OCI-LY7 (cell line): ENCODE data around the gene MAP3K21. TPM values are rescaled to one million over a fixed set of nuclear protein-coding genes. Genes with fewer than 3 reads are reported as not detected.

ENCODE experiments used
- BruUV-seq: library from RNA; stranded (reverse); fragments of 400-500 nt; replicated peaks from 2 replicates; lab custom pipeline; 2021; lab: Mats Ljungman, UMichigan
- CTCF ChIA-PET: fragments of 300-600 bp; sonication (Branson Sonifier 250); formaldehyde crosslinking; loops from one replicate; lab custom pipeline; 2022; ENCODE audit warnings: antibody characterized with exemption; ENCODE audit not compliant: unreplicated experiment; lab: Charles Lee
- POLR2A ChIA-PET: fragments of 300-600 bp; sonication (Branson Sonifier 250); formaldehyde crosslinking; loops from one replicate; lab custom pipeline; 2022; ENCODE audit warnings: antibody characterized with exemption; lab: Charles Lee
- DNase-seq: peaks from one replicate; pipeline ENCODE4 v3.0.0-alpha.2; 2015; ENCODE audit warnings: low spot score
- H2AFZ ChIP-seq: fragments of 200-600 bp; sonication (generic), shearing (Covaris generic); 2 replicates; pipeline ENCODE4 v1.6.1; 2014; ENCODE audit warnings: mild to moderate bottlenecking, antibody characterized with exemption, low read length, moderate library complexity
- H3K27ac ChIP-seq: fragments of 200-600 bp; sonication (generic); 2 replicates; pipeline ENCODE4 v1.5.1; 2014; ENCODE audit warnings: mixed run types, low read depth, mild to moderate bottlenecking, moderate library complexity, low read length, inconsistent platforms; ENCODE audit not compliant: poor library complexity, severe bottlenecking
- H3K36me3 ChIP-seq: fragments of 200-600 bp; sonication (generic); 2 replicates; pipeline ENCODE4 v1.6.1; 2014; ENCODE audit warnings: mild to moderate bottlenecking, antibody characterized with exemption, low read length, moderate library complexity, mixed read lengths; ENCODE audit not compliant: insufficient read depth
- H3K4me1 ChIP-seq: fragments of 200-600 bp; sonication (generic); 2 replicates; pipeline ENCODE4 v1.5.1; 2014; ENCODE audit warnings: mild to moderate bottlenecking, low read length; ENCODE audit not compliant: insufficient read depth, poor library complexity, severe bottlenecking
- H3K4me2 ChIP-seq: fragments of 200-600 bp; sonication (generic); 2 replicates; pipeline ENCODE4 v1.6.1; 2014; ENCODE audit warnings: mild to moderate bottlenecking, low read length
- H3K4me3 ChIP-seq: fragments of 200-600 bp; sonication (generic); 2 replicates; pipeline ENCODE4 v1.5.1; 2014; ENCODE audit warnings: mild to moderate bottlenecking, low read depth, low read length; ENCODE audit not compliant: poor library complexity, severe bottlenecking
- H3K79me2 ChIP-seq: fragments of 200-600 bp; sonication (generic); 2 replicates; pipeline ENCODE4 v1.6.1; 2016; ENCODE audit warnings: low read depth, mild to moderate bottlenecking, low read length, moderate library complexity, mixed read lengths; ENCODE audit not compliant: insufficient read depth
- H3K9me2 ChIP-seq: fragments of 200-600 bp; sonication (generic); 2 replicates; pipeline ENCODE4 v1.6.1; 2016; ENCODE audit warnings: mild to moderate bottlenecking, low read length, mixed read lengths; ENCODE audit not compliant: insufficient read depth
- H3K9me3 ChIP-seq: fragments of 200-600 bp; sonication (generic); 2 replicates; pipeline ENCODE4 v1.6.1; 2014; ENCODE audit warnings: mild to moderate bottlenecking, mixed run types, low read length, mixed read lengths
- H4K20me1 ChIP-seq: fragments of 200-600 bp; sonication (generic); 2 replicates; pipeline ENCODE4 v1.6.1; 2014; ENCODE audit warnings: mild to moderate bottlenecking, antibody characterized with exemption, low read length, moderate library complexity, mixed read lengths; ENCODE audit not compliant: insufficient read depth
- EZH2phosphoT487 ChIP-seq: fragments of 200-600 bp; sonication (generic); IDR thresholded peaks from 2 replicates; pipeline ENCODE4 v1.6.1; 2018; ENCODE audit warnings: low read depth, borderline replicate concordance, mild to moderate bottlenecking, mixed run types, antibody characterized with exemption, low read length, moderate library complexity, mixed read lengths
- intact Hi-C: fragments of 100-400 bp; cut with micrococcal nuclease; formaldehyde crosslinking; loops from one replicate; pipeline ENCODE4 v1.10.0; 2022; ENCODE audit not compliant: unreplicated experiment
- total RNA-seq, 2 experiments: library from RNA; depleted of rRNA in 1 of 2; stranded (reverse); fragments of >200 nt in 1 of 2; shearing (Covaris generic) in 1 of 2; gene quantifications; 2 replicates each; pipeline ENCODE4 v1.2.3, GENCODE V29; 2014 to 2022
- TF ChIP-seq, protein P1 (sequence below): fragments of 200-600 bp; sonication (generic); conservative IDR thresholded peaks from 2 replicates; pipeline ENCODE4 v1.5.1; 2014; ENCODE audit warnings: mild to moderate bottlenecking, antibody characterized with exemption, low read length, moderate library complexity, mixed read lengths

The MAP3K21 gene
- total RNA-seq, 2 experiments from 2014 or later, result 1.3 to 1.8 TPM

DNA sequence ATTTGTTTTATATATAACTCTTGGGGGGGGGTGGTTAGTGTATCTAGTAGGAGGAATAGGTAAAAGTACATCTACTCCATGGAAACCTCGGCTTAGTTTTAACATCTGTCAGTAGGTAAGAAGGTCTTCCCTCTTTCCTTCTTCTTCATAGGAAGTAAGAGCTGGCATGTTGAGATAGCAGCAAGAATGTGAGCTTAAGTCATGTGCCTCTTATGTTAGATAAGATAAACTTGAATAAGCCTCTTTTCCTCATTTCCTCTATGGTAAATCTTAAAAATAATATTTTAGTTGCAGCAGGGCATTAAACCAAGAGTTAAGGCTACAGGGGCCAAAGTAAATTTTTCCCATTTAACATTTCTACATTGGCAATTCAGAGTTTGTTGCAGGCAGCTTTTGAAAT is 100.4 kb downstream of the MAP3K21 start:
- no peak for DNase-seq
- BruUV-seq, result no TSS peak

GRCh38 chr1:233431753-233432403 is 104.4 kb downstream of the MAP3K21 start:
- H3K36me3 ChIP-seq, result no peaks in the 10 kb centered on the region
- H3K4me1 ChIP-seq, result no peaks in the 10 kb centered on the region
- no peaks in the 10 kb centered on the region for H3K79me2 ChIP-seq
- no peak overlapping the region for H3K4me3 ChIP-seq
- no peaks in the 10 kb centered on the region for H3K9me3 ChIP-seq
- no peak overlapping the region for H3K27ac ChIP-seq
- intact Hi-C loops, result no loop called here
- no peaks in the 10 kb centered on the region for H3K9me2 ChIP-seq
- ChIA-PET CTCF (no interaction called here), POLR2A (no interaction called here)
- no TSS peak for BruUV-seq
- no peaks in the 10 kb centered on the region for H4K20me1 ChIP-seq
- no peak for TF ChIP-seq EZH2phosphoT487
- TF ChIP-seq, protein P1, sequence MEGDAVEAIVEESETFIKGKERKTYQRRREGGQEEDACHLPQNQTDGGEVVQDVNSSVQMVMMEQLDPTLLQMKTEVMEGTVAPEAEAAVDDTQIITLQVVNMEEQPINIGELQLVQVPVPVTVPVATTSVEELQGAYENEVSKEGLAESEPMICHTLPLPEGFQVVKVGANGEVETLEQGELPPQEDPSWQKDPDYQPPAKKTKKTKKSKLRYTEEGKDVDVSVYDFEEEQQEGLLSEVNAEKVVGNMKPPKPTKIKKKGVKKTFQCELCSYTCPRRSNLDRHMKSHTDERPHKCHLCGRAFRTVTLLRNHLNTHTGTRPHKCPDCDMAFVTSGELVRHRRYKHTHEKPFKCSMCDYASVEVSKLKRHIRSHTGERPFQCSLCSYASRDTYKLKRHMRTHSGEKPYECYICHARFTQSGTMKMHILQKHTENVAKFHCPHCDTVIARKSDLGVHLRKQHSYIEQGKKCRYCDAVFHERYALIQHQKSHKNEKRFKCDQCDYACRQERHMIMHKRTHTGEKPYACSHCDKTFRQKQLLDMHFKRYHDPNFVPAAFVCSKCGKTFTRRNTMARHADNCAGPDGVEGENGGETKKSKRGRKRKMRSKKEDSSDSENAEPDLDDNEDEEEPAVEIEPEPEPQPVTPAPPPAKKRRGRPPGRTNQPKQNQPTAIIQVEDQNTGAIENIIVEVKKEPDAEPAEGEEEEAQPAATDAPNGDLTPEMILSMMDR, result no peak
- DNase-seq, result no peak
- no peak overlapping the region for H2AFZ ChIP-seq
- no peak overlapping the region for H3K4me2 ChIP-seq

More for the DNA sequence above, 100.4 kb downstream of the MAP3K21 start:
- H3K4me3 ChIP-seq, result no peak overlapping the region
- no peaks in the 10 kb centered on the region for H3K36me3 ChIP-seq
- intact Hi-C loops, result no loop called here
- H3K27ac ChIP-seq, result no peak overlapping the region
- POLR2A ChIA-PET, result interaction anchor here (0.6 kb wide), 1 partner anchor 12 kb away, joined by 3 read pairs; no protein-coding TSS in a partner anchor
- TF ChIP-seq, protein P1, result no peak
- TF ChIP-seq EZH2phosphoT487, result no peak
- no peaks in the 10 kb centered on the region for H4K20me1 ChIP-seq
- CTCF ChIA-PET, result no interaction called here
- H3K4me2 ChIP-seq, result no peak overlapping the region
- no peaks in the 10 kb centered on the region for H3K4me1 ChIP-seq
- H2AFZ ChIP-seq, result no peak overlapping the region
- H3K9me3 ChIP-seq, result no peaks in the 10 kb centered on the region
- no peaks in the 10 kb centered on the region for H3K9me2 ChIP-seq
- H3K79me2 ChIP-seq, result no peaks in the 10 kb centered on the region

GRCh38 chr1:233432916-233433315 is 105.4 kb downstream of the MAP3K21 start:
- H2AFZ ChIP-seq, result no peak overlapping the region
- H3K4me3 ChIP-seq, result no peak overlapping the region
- DNase-seq, result no peak
- TF ChIP-seq, protein P1, result no peak
- no peak for TF ChIP-seq EZH2phosphoT487
- ChIA-PET POLR2A (interaction anchor here (0.7 kb wide), 1 partner anchor 272 kb away, joined by 6 read pairs; no protein-coding TSS in a partner anchor), CTCF (no interaction called here)
- no peaks in the 10 kb centered on the region for H3K4me1 ChIP-seq
- no peaks in the 10 kb centered on the region for H4K20me1 ChIP-seq
- H3K9me3 ChIP-seq, result no peaks in the 10 kb centered on the region
- H3K79me2 ChIP-seq, result no peaks in the 10 kb centered on the region
- BruUV-seq, result no TSS peak
- no peaks in the 10 kb centered on the region for H3K36me3 ChIP-seq
- no peak overlapping the region for H3K27ac ChIP-seq
- H3K9me2 ChIP-seq, result no peaks in the 10 kb centered on the region
- intact Hi-C loops, result no loop called here
- H3K4me2 ChIP-seq, result no peak overlapping the region
